SK-N-MC (cell line): ENCODE measurements around the gene NEURL1.

Experiments
- EZH2 ChIP-seq: fragments of 200-600 bp; sonication (generic); IDR thresholded peaks from one replicate; pipeline ENCODE4 v1.6.1; 2017; ENCODE audit warnings: antibody characterized with exemption
- FOXP2 ChIP-seq: optimal IDR thresholded peaks from 2 replicates; pipeline ENCODE3; 2011; ENCODE audit warnings: mild to moderate bottlenecking, moderate library complexity; ENCODE audit not compliant: insufficient read depth; ENCODE audit errors: extremely low read length, control extremely low read depth
- POLR2AphosphoS5 ChIP-seq: IDR thresholded peaks from 2 replicates; pipeline ENCODE4 v1.6.1; 2012; ENCODE audit warnings: mild to moderate bottlenecking, low read depth, low read length, borderline replicate concordance

DNA sequence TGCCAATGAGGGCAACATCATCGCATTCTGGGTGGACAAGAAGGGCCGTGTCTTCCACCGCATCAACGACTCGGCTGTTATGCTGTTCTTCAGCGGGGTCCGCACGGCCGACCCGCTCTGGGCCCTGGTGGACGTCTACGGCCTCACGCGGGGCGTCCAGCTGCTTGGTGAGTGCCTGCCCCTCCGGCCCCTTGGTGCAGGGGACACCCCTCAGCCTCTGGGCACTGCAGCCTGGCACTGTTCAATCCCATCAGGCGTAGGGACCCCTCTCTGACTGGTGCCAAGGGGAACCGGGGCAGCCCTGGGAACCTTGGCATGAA, 78.1 kb downstream of the NEURL1 start:
- no peak for TF ChIP-seq EZH2
- no peak for TF ChIP-seq FOXP2
- TF ChIP-seq POLR2AphosphoS5, result no peak
